Heart left ventricle (tissue), 16 donors: Measurements from ENCODE around the gene MCM7. TPM values are rescaled to one million over a fixed set of nuclear protein-coding genes. Genes with fewer than 3 reads are reported as not detected.

ENCODE experiments used
- ATAC-seq, 4 donors: fragments of 200-7000 bp; cut with Tn5 transposase; one replicate each; pipeline ENCODE4 v1.9.1; 2020 to 2022; ENCODE audit warnings: moderate library complexity in 4 of 4, mild to moderate bottlenecking in 3 of 4, moderate number of reproducible peaks in 1 of 4
- DNase-seq, 5 donors: peaks; one replicate each; pipeline ENCODE4 v3.0.0-alpha.2; 2020
- H3K27ac ChIP-seq, 12 donors: fragments of 200-600 bp; sonication (generic) in 4 of 12; one replicate each; pipeline versions ENCODE4 v1.5.0 to v1.8.0; 2016 to 2022; ENCODE audit warnings: mild to moderate bottlenecking in 2 of 12
- H3K27me3 ChIP-seq, 9 donors: fragments of 200-600 bp; sonication (generic) in 2 of 9; one replicate each; pipeline versions ENCODE4 v1.5.1 to v1.8.0; 2016 to 2022; ENCODE audit warnings: mild to moderate bottlenecking in 3 of 9
- H3K36me3 ChIP-seq, 9 donors: fragments of 200-600 bp; sonication (generic) in 2 of 9; one replicate each; pipeline versions ENCODE4 v1.5.0 to v1.8.0; 2018 to 2022; ENCODE audit warnings: mild to moderate bottlenecking in 2 of 9
- H3K4me1 ChIP-seq, 12 donors: fragments of 200-600 bp; sonication (generic) in 4 of 12; one replicate each; pipeline versions ENCODE4 v1.5.0 to v1.8.0; 2016 to 2022; ENCODE audit warnings: mild to moderate bottlenecking in 3 of 12
- H3K4me3 ChIP-seq, 12 donors: fragments of 200-600 bp; sonication (generic) in 4 of 12; one replicate each; pipeline versions ENCODE4 v1.5.0 to v1.8.0; 2017 to 2022; ENCODE audit warnings: mild to moderate bottlenecking in 9 of 12, moderate library complexity in 4 of 12
- H3K9me3 ChIP-seq, 12 donors: fragments of 200-600 bp; sonication (generic) in 4 of 12; one replicate each; pipeline versions ENCODE4 v1.5.0 to v1.8.0; 2016 to 2022; ENCODE audit warnings: mild to moderate bottlenecking in 1 of 12
- CTCF ChIP-seq, 12 donors: fragments of 200-600 bp; sonication (generic) in 4 of 12; IDR thresholded peaks; one replicate each; pipeline versions ENCODE4 v1.5.0 to v1.8.0; 2018 to 2022; ENCODE audit warnings: antibody characterized with exemption in 12 of 12, mild to moderate bottlenecking in 5 of 12
- POLR2A ChIP-seq, 2 donors: fragments of 450-650 bp; IDR thresholded peaks; one replicate each; pipeline ENCODE4 v1.6.1; 2017; ENCODE audit warnings: antibody characterized with exemption in 2 of 2, mild to moderate bottlenecking in 2 of 2, moderate library complexity in 2 of 2
- WGBS, 4 donors: extraction: QIAGEN DNeasy Blood & Tissue Kit in 2 of 4; methylation state at CpG; one replicate each; pipeline versions ENCODE4 v1.1.5 to v1.1.7; 2013 to 2018; 5-methylcytosine and 5-hydroxymethylcytosine counted together
- intact Hi-C, 10 donors: fragments of 100-400 bp; cut with DNase I; formaldehyde crosslinking; loops; one replicate each; pipeline versions ENCODE4 v1.11.1 to v1.14.2; 2022
- polyA plus RNA-seq, 2 donors: library from polyadenylated mRNA; stranded (reverse); fragments of 200-250 nt; gene quantifications; one replicate each; pipeline ENCODE4 v1.2.3, GENCODE V29; 2013
- total RNA-seq, 9 donors: library from RNA; depleted of rRNA in 2 of 9; stranded (reverse); fragments of >200 nt in 2 of 9; fragmentation: NEBNext Ultra II Directional in 3 of 9; extraction: Animal tissue kit (Norgen Biotek cat#: 25700) in 3 of 9; gene quantifications; one replicate each; pipeline versions ENCODE4 v1.1.0 to v1.2.4, GENCODE V29; 2016 to 2023
- donor health status: ischemic (EF 13 %, LVEDD 7.1; RV severe dilation, severe dysfunction).
- donor health status: healthy with polysubstance abuse.
- donor health status: DM: no; HTN: yes; CAD: no.
- donor health status: DM: no; HTN: no; CAD: no.
- donor health status: ischemic (EF 25% LVEDD 6.9; RV normal size, moderate dysfunction).
- donor health status: ischemic (EF 25% LVEDD 5.7; RV mildly dilated, moderate dysfunction).
- donor health status: healthy.
- donor health status: DM: yes; HTN: yes; CAD: no.
- donor health status: ischemic (EF 35%, LVEDD 5.7; RV mildly dilated, moderate dysfunction).
- donor health status: nonischemic (EF 11% LVEDD 7.7; RV severe dilation, severe dysfunction).
- donor health status: DM: yes; HTN: yes; CAD: no.
- donor health status: PGD.
- donor health status: ischemic (EF 29% LVEDD 5.4; RV normal size, mild dysfunction).
- donor health status: nonischemic (EF 23%, LVEDD 6.1; RV moderate dilation, normal function).

The MCM7 gene
- total and polyA plus RNA-seq, 11 donors: 12.8 to 34.4 (median 17.2) TPM

GRCh38 chr7:100126239-100126930, 25.2 kb upstream of the MCM7 start:
- DNase-seq (no peak), ATAC-seq (peak in 3 of 4 donors; percentile 32 to 43 (median 41))
- Histone ChIP-seq H3K9me3 (no peaks in the 10 kb centered on the region), H3K4me1 (peaks cover 0 to 41% (median 18%) of the 10 kb centered on the region in 12 donors), H3K4me3 (peak overlapping the region; percentile 74 to 99 (median 94)), H3K36me3 (peaks cover 0 to 4% (median 0%) of the 10 kb centered on the region in 9 donors), H3K27ac (peak overlapping the region; percentile 88 to 99 (median 97)), H3K27me3 (no peaks in the 10 kb centered on the region)
- no peak for TF ChIP-seq POLR2A (IDR thresholded peaks at IDR 0.05)
- TF ChIP-seq CTCF (IDR thresholded peaks at IDR 0.05): no peak
- intact Hi-C loops: loop anchor here in 8 of 10 donors (2.0 to 5.0 kb wide), 6 partner anchors 26 to 214 kb away; partner anchors contain the start of genes AP4M1 (in 2 of the 8), MCM7 (in 2 of the 8), AZGP1 (in 1 of the 8) and COPS6 (in 1 of the 8)
- WGBS, 4 donors: 16 to 20% (median 17%) methylated on average over 29 of the region's 29 CpGs

GRCh38 chr7:100124301-100125230, 23.4 kb upstream of the MCM7 start:
- H3K27me3 ChIP-seq: no peaks in the 10 kb centered on the region
- WGBS, 4 donors: 66 to 75% (median 72%) methylated on average over 4 of the region's 4 CpGs
- DNase-seq: peak in 2 of 5 donors; percentile 5 to 12
- intact Hi-C loops: loop anchor here in 8 of 10 donors (5.0 kb wide), 5 partner anchors 32 to 212 kb away; partner anchors contain the start of genes AZGP1 (in 1 of the 8) and COPS6 (in 1 of the 8)
- TF ChIP-seq CTCF (IDR thresholded peaks at IDR 0.05) (no peak), POLR2A (IDR thresholded peaks at IDR 0.05) (no peak)
- peaks cover 0 to 4% (median 0%) of the 10 kb centered on the region in 9 donors for H3K36me3 ChIP-seq
- no peak for ATAC-seq
- peak overlapping the region in 1 of 12 donors; percentile 27 for H3K27ac ChIP-seq
- no peak overlapping the region for H3K4me3 ChIP-seq
- peaks cover 0 to 45% (median 27%) of the 10 kb centered on the region in 12 donors for H3K4me1 ChIP-seq
- H3K9me3 ChIP-seq: no peaks in the 10 kb centered on the region

GRCh38 chr7:100122568-100122967, 21.4 kb upstream of the MCM7 start:
- no peaks in the 10 kb centered on the region for H3K9me3 ChIP-seq
- no peak overlapping the region for H3K27ac ChIP-seq
- ATAC-seq (no peak), DNase-seq (peak in 1 of 5 donors; percentile 16)
- peaks cover 0 to 42% (median 27%) of the 10 kb centered on the region in 12 donors for H3K4me1 ChIP-seq
- H3K4me3 ChIP-seq: no peak overlapping the region
- no peaks in the 10 kb centered on the region for H3K27me3 ChIP-seq
- TF ChIP-seq POLR2A (IDR thresholded peaks at IDR 0.05) (no peak), CTCF (IDR thresholded peaks at IDR 0.05) (no peak)
- 88 to 100% (median 93%) methylated on average over 1 of the region's 1 CpG for WGBS, 4 donors
- H3K36me3 ChIP-seq: peaks cover 0 to 4% (median 0%) of the 10 kb centered on the region in 9 donors
- intact Hi-C loops: no loop called here
